ENCODE results near the gene PPAT.

DNA sequence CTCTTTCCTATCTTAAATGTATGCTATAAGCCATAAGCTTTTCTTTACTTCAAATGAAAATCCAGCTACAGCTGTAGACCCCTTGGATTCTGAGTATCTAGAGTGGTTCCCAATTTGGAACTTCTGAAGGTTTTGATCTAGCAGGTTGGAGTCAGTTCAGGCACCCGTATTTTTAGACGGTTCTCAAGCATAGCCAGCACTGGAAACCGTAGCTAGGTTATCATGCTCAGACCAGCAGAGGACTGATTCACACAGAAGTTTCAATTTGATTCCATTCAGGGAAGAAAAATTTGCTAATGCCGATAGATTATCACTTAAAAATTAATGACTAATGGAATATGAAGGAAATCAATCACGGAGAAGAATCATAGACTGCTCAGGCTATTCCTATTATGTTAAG lies 11.2 kb downstream of the PPAT start:
- TF ChIP-seq, protein P1, sequence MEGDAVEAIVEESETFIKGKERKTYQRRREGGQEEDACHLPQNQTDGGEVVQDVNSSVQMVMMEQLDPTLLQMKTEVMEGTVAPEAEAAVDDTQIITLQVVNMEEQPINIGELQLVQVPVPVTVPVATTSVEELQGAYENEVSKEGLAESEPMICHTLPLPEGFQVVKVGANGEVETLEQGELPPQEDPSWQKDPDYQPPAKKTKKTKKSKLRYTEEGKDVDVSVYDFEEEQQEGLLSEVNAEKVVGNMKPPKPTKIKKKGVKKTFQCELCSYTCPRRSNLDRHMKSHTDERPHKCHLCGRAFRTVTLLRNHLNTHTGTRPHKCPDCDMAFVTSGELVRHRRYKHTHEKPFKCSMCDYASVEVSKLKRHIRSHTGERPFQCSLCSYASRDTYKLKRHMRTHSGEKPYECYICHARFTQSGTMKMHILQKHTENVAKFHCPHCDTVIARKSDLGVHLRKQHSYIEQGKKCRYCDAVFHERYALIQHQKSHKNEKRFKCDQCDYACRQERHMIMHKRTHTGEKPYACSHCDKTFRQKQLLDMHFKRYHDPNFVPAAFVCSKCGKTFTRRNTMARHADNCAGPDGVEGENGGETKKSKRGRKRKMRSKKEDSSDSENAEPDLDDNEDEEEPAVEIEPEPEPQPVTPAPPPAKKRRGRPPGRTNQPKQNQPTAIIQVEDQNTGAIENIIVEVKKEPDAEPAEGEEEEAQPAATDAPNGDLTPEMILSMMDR (IDR thresholded peaks at IDR 0.05): no peak
- no peak for TF ChIP-seq POLR2AphosphoS5 (IDR thresholded peaks at IDR 0.05)
